GM10266 (cell line): ENCODE results near the gene AUTS2.

Experiments
- DNase-seq: peaks from one replicate; pipeline ENCODE4 v3.0.0; 2012; ENCODE audit errors: extremely low spot score
- CTCF ChIP-seq: IDR thresholded peaks from 2 replicates; pipeline ENCODE4 v1.5.1; 2012; ENCODE audit warnings: mild to moderate bottlenecking, low read depth; ENCODE audit not compliant: control insufficient read depth, insufficient read depth; ENCODE audit errors: missing control alignments

Gene AUTS2

GRCh38 chr7:70568674-70569334 is 970.5 kb downstream of the AUTS2 start:
- no peak for TF ChIP-seq CTCF
- no peak for DNase-seq

GRCh38 chr7:70569335-70569819 is 971.1 kb downstream of the AUTS2 start:
- no peak for TF ChIP-seq CTCF
- DNase-seq = no peak

- DNase-seq = no peak
- no peak for TF ChIP-seq CTCF
Observed at GRCh38 chr7:70570029-70570428, 971.8 kb downstream of the AUTS2 start.

GRCh38 chr7:70570961-70571360 is 972.7 kb downstream of the AUTS2 start:
- DNase-seq = no peak
- no peak for TF ChIP-seq CTCF

- TF ChIP-seq CTCF = no peak
- DNase-seq = no peak
Observed at GRCh38 chr7:70571403-70571934, 973.2 kb downstream of the AUTS2 start.

GRCh38 chr7:70571961-70572360 is 973.7 kb downstream of the AUTS2 start:
- no peak for TF ChIP-seq CTCF
- no peak for DNase-seq

- TF ChIP-seq CTCF = no peak
Observed at GRCh38 chr7:70572571-70572970, 974.3 kb downstream of the AUTS2 start.

More at GRCh38 chr7:70572571-70572970, 974.3 kb downstream of the AUTS2 start:
- no peak for DNase-seq
